GM21737 (cell line): ENCODE measurements around the gene FALEC.
A peak's percentile ranks its signal among the peaks of the same experiment; 100 is the strongest.
"Not testable (repeated sequence)": the region's sequence is repeated elsewhere in the genome, so short reads cannot be mapped to it uniquely, and the experiment has no call there.

Source experiments
- ATAC-seq: cut with Tn5 transposase; IDR thresholded peaks from one replicate; pipeline ENCODE4 v1.9.1; 2021; ENCODE audit warnings: mild to moderate bottlenecking, moderate library complexity; ENCODE audit not compliant: unreplicated experiment

Gene FALEC

DNA sequence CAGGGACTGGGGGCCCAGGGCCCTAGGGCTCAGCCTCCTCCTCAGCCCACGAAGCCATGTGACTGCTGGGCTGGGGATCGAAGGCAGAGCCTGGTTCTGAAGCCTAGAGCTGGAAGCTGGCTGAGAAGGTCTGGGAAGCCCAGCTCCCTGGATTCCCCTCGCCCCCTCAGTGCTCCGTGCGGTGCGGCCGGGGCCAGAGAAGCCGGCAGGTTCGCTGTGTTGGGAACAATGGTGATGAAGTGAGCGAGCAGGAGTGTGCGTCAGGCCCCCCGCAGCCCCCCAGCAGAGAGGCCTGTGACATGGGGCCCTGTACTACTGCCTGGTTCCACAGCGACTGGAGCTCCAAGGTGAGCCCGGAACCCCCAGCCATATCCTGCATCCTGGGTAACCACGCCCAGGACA, 42.8 kb downstream of the FALEC start:
- ATAC-seq: no peak

DNA sequence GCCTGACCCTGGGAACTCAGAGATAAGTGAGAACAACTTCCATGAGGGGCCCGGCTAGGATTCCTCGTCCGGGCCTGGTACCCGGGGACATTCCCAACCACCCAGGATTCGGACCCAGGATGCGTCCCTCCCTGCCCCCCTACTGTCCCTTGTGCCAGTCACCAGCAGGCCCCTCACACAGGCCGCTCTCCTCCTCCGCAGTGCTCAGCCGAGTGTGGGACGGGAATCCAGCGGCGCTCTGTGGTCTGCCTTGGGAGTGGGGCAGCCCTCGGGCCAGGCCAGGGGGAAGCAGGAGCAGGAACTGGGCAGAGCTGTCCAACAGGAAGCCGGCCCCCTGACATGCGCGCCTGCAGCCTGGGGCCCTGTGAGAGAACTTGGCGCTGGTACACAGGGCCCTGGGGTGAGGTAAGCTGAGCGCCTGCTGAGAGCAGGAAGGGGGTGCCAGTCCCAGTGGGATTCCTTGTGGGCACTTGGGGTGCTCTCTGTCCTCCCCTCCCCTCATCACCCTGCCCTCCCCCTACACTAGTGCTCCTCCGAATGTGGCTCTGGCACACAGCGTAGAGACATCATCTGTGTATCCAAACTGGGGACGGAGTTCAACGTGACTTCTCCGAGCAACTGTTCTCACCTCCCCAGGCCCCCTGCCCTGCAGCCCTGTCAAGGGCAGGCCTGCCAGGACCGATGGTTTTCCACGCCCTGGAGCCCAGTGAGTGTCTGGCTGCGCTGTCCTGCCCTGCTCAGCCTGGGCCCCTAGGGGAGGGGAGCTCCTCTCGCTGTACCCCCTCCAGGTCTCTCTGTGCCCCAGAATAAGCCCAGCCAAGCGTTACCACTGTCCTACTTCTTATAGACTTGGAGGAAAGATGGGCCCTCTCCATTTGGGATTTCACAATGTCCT, 43.5 kb downstream of the FALEC start:
- ATAC-seq: no peak

DNA sequence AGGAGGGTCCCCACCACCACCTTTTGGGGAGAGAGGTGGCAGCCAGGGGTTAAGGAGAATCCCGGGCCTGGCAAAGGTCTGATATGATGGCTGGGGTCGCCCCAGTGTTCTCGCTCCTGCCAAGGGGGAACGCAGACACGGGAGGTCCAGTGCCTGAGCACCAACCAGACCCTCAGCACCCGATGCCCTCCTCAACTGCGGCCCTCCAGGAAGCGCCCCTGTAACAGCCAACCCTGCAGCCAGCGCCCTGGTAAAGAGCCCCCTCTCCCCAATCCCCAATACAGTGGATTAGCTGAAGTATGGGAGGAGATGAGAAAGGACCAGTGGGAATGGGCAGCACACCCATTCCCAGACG, 44.1 kb downstream of the FALEC start:
- ATAC-seq: no peak

DNA sequence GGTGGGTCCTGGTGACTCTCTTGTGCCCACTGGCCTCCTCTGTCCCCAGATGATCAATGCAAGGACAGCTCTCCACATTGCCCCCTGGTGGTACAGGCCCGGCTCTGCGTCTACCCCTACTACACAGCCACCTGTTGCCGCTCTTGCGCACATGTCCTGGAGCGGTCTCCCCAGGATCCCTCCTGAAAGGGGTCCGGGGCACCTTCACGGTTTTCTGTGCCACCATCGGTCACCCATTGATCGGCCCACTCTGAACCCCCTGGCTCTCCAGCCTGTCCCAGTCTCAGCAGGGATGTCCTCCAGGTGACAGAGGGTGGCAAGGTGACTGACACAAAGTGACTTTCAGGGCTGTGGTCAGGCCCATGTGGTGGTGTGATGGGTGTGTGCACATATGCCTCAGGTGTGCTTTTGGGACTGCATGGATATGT, 44.5 kb downstream of the FALEC start:
- ATAC-seq: no peak

DNA sequence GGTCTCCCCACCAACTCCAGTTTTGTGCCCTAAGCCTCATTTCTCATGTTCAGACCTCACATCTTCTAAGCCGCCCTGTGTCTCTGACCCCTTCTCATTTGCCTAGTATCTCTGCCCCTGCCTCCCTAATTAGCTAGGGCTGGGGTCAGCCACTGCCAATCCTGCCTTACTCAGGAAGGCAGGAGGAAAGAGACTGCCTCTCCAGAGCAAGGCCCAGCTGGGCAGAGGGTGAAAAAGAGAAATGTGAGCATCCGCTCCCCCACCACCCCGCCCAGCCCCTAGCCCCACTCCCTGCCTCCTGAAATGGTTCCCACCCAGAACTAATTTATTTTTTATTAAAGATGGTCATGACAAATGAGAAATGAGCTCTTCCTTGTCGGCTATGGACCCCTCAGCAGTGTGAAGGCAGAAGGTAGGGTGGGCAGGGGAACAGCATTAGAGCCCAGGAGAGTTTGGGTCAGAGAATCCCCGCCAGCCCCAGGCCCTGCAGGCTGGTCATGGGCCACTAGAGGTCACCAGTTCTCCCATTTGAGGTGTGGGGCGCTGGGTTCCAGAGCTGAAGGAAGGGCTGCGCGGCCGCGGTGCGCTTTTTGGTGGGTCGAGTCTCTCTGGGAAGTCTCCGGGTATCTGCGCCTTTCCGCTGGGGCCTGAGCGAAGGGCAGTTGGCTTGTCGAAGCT, 45.2 kb downstream of the FALEC start:
- peak; percentile 38 for ATAC-seq

DNA sequence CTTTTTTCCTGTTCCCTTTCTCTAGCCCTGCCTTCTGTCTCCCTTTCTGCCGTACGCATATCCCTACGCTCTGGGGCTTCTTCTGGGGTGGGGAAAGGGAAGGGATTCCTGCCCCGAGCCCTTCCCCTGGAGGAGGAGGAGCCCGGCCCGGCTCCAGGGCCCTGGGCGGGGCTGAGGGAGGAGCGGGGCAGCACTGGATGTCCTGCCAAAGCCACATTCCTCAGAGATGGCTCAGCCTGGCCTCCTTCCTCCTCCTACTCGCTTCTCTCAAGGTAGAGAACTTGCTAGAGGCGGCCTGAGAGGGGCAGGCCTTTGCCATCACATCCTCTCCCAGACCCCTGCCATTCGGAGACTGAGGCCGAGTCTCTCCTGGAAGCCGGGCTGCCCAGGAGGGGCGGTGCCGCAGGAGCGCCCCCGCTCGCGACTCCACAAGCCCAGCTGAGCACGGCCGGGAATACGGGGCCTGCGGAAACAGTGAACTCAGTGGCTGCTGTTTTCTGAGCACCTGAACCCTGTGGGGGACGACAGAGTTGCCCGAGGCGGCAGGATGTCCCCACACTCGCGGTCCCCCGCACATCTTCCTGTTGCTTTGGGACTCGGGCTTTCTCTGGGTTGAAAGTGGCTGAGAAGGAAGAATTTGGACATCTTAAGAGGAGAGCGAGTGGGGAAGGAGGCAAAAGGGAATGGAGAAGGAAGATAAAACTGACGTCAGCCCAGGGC, 45.9 kb downstream of the FALEC start:
- peak; percentile 9 for ATAC-seq

DNA sequence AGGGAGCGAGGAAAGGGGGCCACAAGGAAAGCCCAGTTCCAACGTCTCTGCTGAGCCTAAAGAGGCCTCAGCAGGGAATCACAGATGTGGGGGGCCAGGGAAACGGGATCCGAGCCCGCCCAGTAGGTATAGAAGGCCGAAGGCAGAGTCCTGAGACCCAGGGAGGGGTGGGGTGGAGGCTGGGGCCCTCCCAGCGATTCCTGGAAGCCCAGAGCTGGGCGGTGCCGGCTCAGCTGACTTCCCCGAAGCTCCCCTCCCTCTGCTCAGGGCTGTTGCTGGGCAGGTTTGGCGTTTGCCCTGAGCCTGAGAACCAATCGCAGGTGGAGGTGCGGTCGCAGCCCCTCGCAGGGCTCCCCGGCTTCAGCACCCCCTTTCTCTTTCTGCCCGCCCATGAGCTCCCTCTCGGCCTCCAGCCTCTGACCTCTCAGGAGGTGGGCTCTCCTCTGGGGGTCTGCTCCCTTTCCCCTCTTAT, 46.5 kb downstream of the FALEC start:
- peak; percentile 38 for ATAC-seq

DNA sequence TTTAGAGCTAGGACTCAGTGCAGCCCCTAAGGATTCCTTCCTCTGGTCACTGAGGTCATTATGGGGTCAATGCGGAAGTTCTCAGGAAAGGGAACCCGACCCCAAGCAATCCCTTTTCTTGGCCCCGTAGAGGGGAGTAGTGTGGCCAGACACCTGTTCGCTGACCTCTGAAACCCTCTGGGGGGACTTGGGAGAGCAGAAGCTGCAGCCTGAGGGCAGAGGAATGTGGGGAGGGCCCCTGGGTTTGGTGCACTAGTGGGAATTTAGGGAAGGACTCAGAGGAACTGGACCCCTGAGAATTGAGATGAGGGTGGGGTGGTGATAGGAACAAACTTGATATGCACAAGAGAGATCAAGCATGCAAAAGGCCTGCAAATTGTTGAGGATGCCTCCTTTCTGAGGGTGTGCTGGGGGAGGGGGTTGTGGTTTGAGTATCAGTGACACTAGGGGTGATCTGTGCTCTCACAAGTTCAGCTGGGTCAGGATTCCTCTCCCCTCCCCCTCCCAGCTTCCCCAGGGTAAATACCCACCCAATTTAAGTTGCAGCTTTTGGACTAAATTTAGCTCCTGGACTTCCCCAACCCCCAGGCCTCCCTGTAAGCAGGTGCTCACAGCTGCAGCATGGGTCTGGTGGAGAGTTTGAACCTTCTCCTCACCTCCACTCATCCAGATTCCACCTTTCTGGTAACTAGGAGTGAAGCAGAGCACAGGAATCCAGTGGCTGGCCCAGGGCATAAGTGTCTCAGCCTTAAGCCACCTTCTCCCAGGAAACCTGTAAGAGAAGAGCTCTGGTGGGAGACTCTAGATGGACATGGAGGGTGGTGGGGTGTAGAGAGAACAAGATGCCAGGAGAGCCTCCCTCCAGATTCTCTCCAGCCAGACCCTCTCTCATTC, 47.1 kb downstream of the FALEC start:
- peak; percentile 32 for ATAC-seq

DNA sequence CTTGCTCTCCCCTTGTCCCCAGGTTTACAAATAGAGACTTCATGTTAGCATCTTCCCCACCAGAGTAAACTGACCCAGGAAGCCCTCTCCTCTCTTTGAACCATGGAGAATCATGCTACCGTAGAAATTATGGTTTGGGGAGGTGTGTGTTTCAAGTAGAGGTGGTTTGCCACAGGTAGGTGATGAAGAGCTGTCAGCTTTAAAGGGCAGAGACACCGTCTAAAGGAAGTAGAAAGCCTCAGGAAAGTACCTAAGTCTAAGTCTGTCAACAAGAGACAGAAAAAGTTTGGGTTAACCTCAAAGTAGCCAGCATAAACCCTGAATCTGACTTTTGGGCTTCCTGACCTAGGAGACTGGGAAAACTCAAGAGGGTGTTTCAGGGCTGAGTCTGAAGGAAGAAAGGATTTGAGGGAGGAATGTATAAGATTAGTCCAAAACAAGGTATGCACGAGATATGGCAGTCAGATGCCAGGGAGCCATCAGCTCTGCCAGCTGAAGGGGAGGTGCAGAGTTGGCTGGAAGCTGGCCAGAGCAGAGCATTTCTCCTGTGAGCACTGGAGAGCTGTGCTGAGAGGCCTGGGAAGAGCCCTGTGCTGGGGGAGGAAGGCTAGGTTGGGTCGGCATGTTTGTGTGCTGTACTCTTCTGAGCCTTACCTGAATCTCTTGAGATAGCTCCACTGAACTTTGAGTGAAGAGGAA, 47.9 kb downstream of the FALEC start:
- peak; percentile 15 for ATAC-seq

DNA sequence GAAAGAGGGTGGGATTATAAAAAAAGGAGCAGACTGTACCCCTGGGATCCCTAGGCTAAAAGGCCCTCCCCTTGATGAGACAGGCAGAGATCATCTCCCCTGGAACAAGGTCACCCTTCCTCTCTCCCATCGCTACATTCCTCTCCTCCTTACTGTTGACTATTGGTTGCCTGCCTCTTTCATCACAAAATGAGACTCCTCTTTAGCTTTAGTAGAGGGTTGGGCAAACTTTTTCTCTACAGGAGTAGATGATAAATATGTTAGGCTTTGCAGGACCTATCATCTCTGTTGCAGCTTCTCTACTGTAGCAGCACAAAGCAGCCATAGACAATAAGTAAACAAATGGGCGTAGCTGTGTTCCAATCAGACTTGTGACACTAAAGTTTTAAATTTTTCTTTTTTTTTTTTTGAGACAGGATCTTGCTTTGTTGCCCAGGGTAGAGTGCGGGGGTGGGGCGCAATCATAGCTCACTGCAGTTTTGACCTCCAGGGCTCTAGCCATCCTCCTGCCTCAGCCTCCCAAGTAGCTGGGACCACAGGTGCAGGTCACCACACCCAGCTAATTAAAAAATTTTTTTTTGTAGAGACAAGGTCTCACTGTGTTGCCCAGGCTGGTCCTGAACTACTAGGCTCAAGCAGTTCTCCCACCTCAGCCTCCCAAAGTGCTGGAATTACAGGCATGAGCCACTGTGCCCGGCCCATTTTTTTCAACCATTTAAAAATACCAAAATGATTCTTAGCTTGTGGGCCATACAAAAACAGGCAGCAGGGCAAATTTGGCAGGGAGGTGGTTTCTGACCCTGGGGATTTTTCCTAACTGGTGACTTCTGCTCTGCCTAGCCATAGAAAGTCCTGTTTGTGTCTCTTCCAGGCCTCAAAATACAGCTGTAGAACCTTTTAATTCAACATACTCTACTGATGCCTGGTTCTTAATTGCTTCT, 48.8 kb downstream of the FALEC start:
- ATAC-seq: no peak

DNA sequence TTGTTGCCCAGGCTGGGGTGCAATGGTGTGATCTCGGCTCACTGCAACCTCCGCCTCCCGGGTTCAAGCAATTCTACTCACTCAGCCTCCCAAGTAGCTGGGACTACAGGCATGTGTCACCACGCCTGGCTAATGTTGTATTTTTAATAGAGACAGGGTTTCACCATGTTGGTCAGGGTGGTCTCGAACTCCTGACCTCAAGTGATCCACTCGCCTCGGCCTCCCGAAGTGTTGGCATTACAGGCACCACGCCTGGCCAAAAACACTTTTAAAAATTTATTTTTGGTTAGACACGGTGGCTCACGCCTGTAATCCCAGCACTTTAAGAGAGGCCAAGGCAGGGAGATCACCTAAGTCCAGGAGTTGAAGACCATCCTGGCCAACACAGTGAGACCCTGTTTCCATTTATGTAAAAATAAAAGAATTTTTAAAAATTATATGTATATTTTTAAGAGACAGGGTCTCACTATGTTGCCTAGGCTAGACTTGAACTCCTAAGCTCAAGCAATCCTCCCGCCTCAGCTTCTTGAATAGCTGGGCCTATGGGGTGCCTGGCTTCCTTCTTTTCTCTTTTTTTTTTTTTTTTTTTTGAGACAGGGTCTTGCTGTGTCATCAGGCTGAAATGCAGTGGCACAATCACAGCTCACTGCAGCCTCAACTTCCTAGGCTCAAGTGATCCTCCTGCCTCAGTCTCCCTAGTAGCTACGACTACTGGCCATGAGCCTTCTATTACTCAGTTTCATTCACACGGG, 49.9 kb downstream of the FALEC start:
- not testable (repeated sequence) for ATAC-seq

DNA sequence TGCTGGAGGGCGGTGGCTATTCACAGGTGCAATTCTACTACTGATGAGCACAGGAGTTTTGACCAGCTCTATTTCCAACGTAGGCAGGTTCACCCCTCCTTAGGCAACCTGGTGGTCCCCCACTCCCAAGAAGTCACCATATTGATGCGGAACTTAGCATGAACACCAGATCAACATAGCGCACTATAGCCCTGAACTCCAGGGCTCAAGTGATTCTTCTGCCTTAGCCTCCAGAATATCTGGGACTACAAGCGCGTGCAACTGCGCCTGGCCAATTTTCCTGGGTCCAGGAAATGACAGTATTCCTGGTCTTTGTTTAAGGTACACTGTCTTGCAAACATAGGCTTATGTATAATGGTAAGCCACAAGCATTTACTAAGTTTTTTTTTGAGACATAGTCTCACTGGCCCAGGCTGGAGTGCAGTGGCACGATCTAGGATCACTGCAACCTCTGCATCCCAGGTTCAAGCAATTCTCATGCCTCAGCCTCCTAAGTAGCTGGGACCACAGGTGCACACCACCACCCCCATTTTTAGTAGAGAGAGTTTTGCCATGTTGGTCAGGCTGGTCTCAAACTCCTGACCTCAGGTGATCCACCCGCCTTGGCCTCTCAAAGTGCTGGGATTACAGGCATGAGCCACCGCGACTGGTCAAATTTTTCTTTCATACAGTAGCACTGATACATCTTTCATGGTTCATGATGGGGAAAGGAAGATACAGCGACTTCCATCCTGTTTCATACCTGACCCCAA, 51.2 kb downstream of the FALEC start:
- no peak for ATAC-seq

DNA sequence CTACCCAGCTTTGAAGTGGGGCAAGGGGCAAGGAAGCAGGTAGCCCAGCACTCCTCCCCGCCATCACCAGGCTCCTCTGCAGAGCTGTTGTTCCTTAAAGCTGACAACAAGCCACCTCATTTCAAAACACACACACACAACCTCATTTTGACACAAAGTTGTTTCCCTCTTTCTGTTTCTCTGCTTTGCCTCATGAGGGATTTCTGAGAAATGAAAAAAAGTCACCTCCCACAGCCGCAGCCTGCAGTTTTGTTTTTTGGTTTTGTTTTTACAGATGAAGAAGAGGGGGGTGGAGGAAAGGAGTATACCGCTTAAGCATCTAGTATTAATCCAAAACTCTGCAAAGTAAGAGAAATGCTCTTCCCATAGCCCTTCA, 51.8 kb downstream of the FALEC start:
- peak; percentile 29 for ATAC-seq

DNA sequence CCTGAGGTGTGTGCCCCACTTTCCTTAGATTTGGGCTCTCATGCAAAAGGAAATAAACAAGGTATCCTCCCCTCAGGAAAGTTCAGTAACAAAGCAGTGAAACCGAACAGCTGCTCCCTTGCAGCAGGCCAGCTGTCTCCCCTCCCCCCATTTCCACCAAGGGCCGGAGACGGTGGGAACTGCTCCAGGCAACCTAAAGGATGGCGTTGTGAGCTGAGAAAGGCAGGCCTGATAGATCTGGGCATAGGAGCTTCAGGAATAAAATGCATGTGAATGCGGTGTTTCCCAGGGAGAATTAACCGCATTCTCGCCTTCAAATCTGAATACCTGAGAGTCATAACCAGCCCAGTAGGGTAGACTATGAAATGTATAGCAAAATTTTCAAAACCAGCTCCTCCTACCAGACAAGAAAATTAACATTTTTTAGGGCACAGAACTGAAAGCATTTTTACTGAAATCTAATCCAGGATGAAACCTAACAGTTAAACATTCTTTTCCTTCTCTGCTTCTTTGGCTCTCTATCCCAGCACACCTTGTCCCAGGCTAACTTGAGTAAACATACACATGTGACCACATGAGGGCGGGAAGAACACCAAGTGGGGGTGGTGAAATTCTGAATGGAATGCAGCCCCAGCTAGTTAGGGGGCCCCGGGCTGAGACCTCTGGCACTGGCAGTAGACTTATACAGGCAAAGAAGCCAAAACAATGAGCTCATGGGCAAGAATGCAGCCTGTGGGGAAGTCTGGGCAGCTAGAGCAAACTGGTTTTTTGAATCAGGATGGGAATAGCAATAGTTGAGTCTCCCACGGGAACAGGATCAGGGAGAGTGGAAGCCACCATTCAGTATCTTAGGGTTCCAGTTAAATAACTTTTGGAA, 52.4 kb downstream of the FALEC start:
- ATAC-seq: peak; percentile 13

DNA sequence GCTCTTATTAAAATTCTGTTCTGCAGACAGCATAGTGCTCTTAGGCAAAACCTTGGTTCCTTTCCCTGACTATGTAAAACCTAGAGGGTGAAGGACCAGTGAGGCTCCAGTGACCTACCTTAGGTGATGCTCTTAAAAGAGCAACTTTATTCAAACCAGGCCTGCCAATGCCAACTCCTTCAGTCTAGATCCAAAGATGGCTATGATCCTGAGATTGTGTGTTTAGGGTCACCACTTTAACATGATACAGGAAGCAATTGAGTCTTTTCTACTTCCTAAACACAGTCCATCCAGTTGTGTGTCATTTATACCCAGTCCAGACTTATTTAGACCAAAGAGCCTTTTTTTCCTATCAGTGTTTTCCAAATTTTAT, 53.0 kb downstream of the FALEC start:
- ATAC-seq: no peak

DNA sequence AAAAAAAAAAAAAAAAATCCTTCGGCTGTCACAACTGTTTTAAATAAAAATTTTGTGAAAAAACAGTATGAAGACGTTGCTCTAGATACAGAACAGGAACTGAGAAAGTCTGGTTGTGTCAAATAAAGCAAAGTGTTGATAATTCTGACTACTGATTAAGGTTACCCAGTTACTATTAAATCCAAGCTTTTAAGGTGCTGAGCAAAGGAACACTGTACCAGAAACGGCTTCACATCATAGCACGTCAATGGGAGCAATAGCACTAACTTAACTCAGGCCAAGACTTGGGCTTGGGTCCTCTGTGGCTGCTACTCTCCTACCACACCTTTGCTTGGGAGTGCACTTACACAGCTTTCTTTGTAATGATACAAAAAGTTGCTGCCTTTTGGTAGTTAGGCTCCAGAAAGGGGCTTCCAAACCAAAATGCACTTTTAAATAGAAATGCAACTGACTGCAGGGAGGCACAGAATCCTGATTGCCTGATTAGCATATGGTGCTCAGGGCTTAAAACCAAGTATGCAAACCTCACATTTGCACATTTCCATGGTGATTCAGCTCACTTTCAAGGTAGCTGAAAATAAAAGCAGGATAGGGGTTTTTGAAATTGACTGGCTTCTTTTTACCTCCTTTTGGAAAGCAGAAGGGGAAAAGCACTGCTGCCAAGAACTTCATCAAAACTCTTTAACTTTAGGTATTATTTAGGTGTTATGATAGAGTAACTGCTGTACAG, 57.5 kb downstream of the FALEC start:
- no peak for ATAC-seq
